Prostate gland (tissue), 2 donors: Measurements from ENCODE around the gene SIGLEC7.

Experiments used
- POLR2A ChIP-seq: fragments of 450-650 bp; IDR thresholded peaks from one replicate; pipeline ENCODE4 v1.6.1; 2016; ENCODE audit warnings: antibody characterized with exemption, mild to moderate bottlenecking
- TF ChIP-seq, protein P1 (sequence below), 4 experiments: fragments of 200-600 bp in 2 of 4; fragments of 450-650 bp in 2 of 4; sonication (generic) in 2 of 4; IDR thresholded peaks; 1 replicate in 3 of 4; 2 replicates in 1 of 4; pipeline ENCODE4 v1.5.1; 2016 to 2019; ENCODE audit warnings: antibody characterized with exemption in 4 of 4, mild to moderate bottlenecking in 2 of 4, moderate library complexity in 2 of 4

DNA sequence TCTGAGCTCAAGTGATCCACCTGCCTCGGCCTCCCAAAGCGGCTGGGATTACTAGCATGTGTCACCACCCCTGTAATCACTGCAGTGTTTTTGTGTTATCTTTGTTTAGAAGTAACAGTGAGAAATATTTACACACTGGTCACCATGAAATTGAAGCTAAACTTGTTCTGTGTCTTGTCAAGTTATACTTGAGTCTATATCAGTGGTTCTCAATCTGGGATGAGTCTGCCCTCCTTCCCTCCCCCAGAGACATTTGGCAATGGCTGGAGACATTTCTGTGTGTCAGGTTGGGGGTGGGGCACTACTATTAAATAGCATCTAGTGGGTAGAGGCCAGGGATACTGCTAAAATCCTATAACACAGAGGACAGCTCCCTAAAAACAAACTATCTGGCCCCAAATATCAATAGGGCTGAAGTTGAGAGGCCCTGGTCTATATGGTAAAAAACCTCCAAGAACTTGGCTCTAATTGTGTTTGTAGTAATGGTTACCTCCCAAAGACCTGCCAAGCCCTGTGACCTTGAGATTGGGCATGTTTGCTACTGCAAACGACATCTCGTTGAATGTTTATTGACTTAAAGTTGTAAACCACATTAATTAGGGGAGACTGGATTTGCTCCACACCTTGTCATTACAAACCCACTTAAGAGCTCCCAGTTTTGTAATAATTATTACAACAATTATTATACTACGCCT lies 40.8 kb upstream of the SIGLEC7 start:
- TF ChIP-seq, protein P1, sequence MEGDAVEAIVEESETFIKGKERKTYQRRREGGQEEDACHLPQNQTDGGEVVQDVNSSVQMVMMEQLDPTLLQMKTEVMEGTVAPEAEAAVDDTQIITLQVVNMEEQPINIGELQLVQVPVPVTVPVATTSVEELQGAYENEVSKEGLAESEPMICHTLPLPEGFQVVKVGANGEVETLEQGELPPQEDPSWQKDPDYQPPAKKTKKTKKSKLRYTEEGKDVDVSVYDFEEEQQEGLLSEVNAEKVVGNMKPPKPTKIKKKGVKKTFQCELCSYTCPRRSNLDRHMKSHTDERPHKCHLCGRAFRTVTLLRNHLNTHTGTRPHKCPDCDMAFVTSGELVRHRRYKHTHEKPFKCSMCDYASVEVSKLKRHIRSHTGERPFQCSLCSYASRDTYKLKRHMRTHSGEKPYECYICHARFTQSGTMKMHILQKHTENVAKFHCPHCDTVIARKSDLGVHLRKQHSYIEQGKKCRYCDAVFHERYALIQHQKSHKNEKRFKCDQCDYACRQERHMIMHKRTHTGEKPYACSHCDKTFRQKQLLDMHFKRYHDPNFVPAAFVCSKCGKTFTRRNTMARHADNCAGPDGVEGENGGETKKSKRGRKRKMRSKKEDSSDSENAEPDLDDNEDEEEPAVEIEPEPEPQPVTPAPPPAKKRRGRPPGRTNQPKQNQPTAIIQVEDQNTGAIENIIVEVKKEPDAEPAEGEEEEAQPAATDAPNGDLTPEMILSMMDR (IDR thresholded peaks at IDR 0.05), result no peak
- TF ChIP-seq POLR2A, result no peak
